Testis (tissue), 2 donors: ENCODE measurements around the gene AGAP1.

Experiments
- POLR2A ChIP-seq: fragments of 450-650 bp; IDR thresholded peaks from one replicate; pipeline ENCODE4 v1.6.1; 2017; ENCODE audit warnings: antibody characterized with exemption, mild to moderate bottlenecking, moderate library complexity
- TF ChIP-seq, protein P1 (sequence below), 3 experiments: fragments of 450-650 bp in 2 of 3; fragments of 200-600 bp in 1 of 3; sonication (generic) in 1 of 3; IDR thresholded peaks; one replicate each; pipeline ENCODE4 v1.5.1; 2016 to 2019; ENCODE audit warnings: antibody characterized with exemption in 3 of 3, mild to moderate bottlenecking in 2 of 3, moderate library complexity in 1 of 3

DNA sequence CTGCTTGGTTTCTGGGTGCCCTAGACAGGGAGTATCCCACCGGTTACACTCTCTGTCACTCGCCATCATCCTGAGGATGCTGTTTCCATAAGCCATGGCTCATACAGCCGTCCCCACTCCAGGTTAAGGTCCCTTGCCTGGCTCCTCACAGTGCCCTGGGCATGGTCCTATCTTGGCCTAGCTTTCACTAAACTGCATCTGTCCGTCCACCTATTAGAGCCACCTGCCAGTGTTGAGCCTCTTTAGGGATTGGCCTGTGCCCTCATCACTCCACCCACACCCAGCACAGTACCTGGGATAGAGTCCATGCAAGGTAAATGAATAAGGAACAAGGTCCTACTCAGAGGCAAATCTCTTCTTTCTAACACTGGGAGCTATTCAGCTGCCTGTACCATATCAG lies 354.2 kb downstream of the AGAP1 start:
- TF ChIP-seq, protein P1, sequence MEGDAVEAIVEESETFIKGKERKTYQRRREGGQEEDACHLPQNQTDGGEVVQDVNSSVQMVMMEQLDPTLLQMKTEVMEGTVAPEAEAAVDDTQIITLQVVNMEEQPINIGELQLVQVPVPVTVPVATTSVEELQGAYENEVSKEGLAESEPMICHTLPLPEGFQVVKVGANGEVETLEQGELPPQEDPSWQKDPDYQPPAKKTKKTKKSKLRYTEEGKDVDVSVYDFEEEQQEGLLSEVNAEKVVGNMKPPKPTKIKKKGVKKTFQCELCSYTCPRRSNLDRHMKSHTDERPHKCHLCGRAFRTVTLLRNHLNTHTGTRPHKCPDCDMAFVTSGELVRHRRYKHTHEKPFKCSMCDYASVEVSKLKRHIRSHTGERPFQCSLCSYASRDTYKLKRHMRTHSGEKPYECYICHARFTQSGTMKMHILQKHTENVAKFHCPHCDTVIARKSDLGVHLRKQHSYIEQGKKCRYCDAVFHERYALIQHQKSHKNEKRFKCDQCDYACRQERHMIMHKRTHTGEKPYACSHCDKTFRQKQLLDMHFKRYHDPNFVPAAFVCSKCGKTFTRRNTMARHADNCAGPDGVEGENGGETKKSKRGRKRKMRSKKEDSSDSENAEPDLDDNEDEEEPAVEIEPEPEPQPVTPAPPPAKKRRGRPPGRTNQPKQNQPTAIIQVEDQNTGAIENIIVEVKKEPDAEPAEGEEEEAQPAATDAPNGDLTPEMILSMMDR (IDR thresholded peaks at IDR 0.05) = no peak
- TF ChIP-seq POLR2A = no peak
